ENCODE data around the gene TMEM163. TPM values are rescaled to one million over a fixed set of nuclear protein-coding genes. Genes with fewer than 3 reads are reported as not detected.
"Not testable (repeated sequence)": the region's sequence is repeated elsewhere in the genome, so short reads cannot be mapped to it uniquely, and the experiment has no call there.

Gene TMEM163
- total RNA-seq, 6 experiments from 2014 or later: not detected

DNA sequence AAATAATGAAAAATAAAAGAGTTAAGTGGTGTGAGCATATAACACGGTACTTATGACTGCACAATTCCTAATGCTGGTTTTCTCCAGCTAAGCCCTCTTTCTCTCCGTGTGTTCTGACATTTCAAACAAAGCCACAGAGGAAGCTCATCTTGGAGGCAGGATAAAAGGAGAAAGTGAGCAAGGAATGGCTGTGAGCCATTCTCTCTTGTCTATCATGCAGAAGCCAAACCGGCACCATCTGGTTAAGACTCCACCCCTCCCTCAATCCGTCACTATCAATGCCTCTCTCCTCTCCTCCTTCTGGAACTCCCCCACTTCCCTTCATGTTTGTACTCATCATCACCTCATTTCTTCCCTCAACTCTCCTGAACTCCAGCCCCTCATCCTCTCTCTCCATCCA is 210.4 kb downstream of the TMEM163 start:
- Mint-ChIP-seq H3K4me3 (no peak overlapping the region), H3K27ac (no peak overlapping the region), H3K36me3 (ENCODE audit: low read depth) (no peaks in the 10 kb centered on the region), H3K9me3 (no peaks in the 10 kb centered on the region), H3K27me3 (ENCODE audit: insufficient read depth) (peaks cover 6% of the 10 kb centered on the region; the same call in 1 of the 2 replicates), H3K4me1 (ENCODE audit: low read depth) (no peaks in the 10 kb centered on the region)
- no peak for DNase-seq
- TF ChIP-seq, protein P1, sequence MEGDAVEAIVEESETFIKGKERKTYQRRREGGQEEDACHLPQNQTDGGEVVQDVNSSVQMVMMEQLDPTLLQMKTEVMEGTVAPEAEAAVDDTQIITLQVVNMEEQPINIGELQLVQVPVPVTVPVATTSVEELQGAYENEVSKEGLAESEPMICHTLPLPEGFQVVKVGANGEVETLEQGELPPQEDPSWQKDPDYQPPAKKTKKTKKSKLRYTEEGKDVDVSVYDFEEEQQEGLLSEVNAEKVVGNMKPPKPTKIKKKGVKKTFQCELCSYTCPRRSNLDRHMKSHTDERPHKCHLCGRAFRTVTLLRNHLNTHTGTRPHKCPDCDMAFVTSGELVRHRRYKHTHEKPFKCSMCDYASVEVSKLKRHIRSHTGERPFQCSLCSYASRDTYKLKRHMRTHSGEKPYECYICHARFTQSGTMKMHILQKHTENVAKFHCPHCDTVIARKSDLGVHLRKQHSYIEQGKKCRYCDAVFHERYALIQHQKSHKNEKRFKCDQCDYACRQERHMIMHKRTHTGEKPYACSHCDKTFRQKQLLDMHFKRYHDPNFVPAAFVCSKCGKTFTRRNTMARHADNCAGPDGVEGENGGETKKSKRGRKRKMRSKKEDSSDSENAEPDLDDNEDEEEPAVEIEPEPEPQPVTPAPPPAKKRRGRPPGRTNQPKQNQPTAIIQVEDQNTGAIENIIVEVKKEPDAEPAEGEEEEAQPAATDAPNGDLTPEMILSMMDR (IDR thresholded peaks at IDR 0.05): no peak

- Mint-ChIP-seq H3K36me3 (ENCODE audit: low read depth) (no peaks in the 10 kb centered on the region), H3K4me3 (no peak overlapping the region), H3K27ac (no peak overlapping the region), H3K4me1 (ENCODE audit: low read depth) (no peaks in the 10 kb centered on the region), H3K9me3 (no peaks in the 10 kb centered on the region), H3K27me3 (ENCODE audit: insufficient read depth) (peaks cover 8% of the 10 kb centered on the region; the same call in 1 of the 2 replicates)
- DNase-seq: no peak
- TF ChIP-seq, protein P1 (IDR thresholded peaks at IDR 0.05): no peak
Measured at GRCh38 chr2:134507697-134508096, 211.1 kb downstream of the TMEM163 start.

GRCh38 chr2:134507159-134507558 is 211.6 kb downstream of the TMEM163 start:
- H3K27me3 Mint-ChIP-seq (ENCODE audit: insufficient read depth): peaks cover 12% of the 10 kb centered on the region
- H3K27ac Mint-ChIP-seq; H3K4me3 Mint-ChIP-seq; DNase-seq; H3K36me3 Mint-ChIP-seq (ENCODE audit: low read depth); H3K9me3 Mint-ChIP-seq; H3K4me1 Mint-ChIP-seq (ENCODE audit: low read depth): not testable (repeated sequence)

- no peak for DNase-seq
- H3K9me3 Mint-ChIP-seq: no peaks in the 10 kb centered on the region
- H3K4me3 Mint-ChIP-seq: no peak overlapping the region
- H3K27me3 Mint-ChIP-seq (ENCODE audit: insufficient read depth): peaks cover 21% of the 10 kb centered on the region
- no peak overlapping the region for H3K27ac Mint-ChIP-seq
- no peaks in the 10 kb centered on the region for H3K4me1 Mint-ChIP-seq (ENCODE audit: low read depth)
- no peaks in the 10 kb centered on the region for H3K36me3 Mint-ChIP-seq (ENCODE audit: low read depth)
- TF ChIP-seq, protein P1 (IDR thresholded peaks at IDR 0.05): no peak
Measured at GRCh38 chr2:134505446-134505845, 213.4 kb downstream of the TMEM163 start.

- DNase-seq: no peak
- no peak overlapping the region for H3K27ac Mint-ChIP-seq
- H3K9me3 Mint-ChIP-seq: no peaks in the 10 kb centered on the region
- no peaks in the 10 kb centered on the region for H3K4me1 Mint-ChIP-seq (ENCODE audit: low read depth)
- H3K27me3 Mint-ChIP-seq (ENCODE audit: insufficient read depth): peaks cover 21% of the 10 kb centered on the region
- H3K4me3 Mint-ChIP-seq: no peak overlapping the region
- TF ChIP-seq, protein P1 (IDR thresholded peaks at IDR 0.05): no peak
- H3K36me3 Mint-ChIP-seq (ENCODE audit: low read depth): no peaks in the 10 kb centered on the region
Measured at GRCh38 chr2:134504586-134505336, 214.0 kb downstream of the TMEM163 start.

- no peak for DNase-seq
- TF ChIP-seq, protein P1 (IDR thresholded peaks at IDR 0.05): no peak
- no peak overlapping the region for H3K4me3 Mint-ChIP-seq
- H3K36me3 Mint-ChIP-seq (ENCODE audit: low read depth): no peaks in the 10 kb centered on the region
- H3K27me3 Mint-ChIP-seq (ENCODE audit: insufficient read depth): peaks cover 22% of the 10 kb centered on the region
- no peaks in the 10 kb centered on the region for H3K9me3 Mint-ChIP-seq
- no peaks in the 10 kb centered on the region for H3K4me1 Mint-ChIP-seq (ENCODE audit: low read depth)
- H3K27ac Mint-ChIP-seq: no peak overlapping the region
Measured at GRCh38 chr2:134502104-134502503, 216.7 kb downstream of the TMEM163 start.

All from HFFc6 (cell line).